GM19025 (cell line): Measurements from ENCODE around the gene ALDH3A1.

ENCODE experiments used
- ATAC-seq: cut with Tn5 transposase; IDR thresholded peaks from one replicate; pipeline ENCODE4 v1.9.1; 2021; ENCODE audit warnings: mild to moderate bottlenecking, low read depth, moderate library complexity; ENCODE audit not compliant: unreplicated experiment

Gene ALDH3A1

DNA sequence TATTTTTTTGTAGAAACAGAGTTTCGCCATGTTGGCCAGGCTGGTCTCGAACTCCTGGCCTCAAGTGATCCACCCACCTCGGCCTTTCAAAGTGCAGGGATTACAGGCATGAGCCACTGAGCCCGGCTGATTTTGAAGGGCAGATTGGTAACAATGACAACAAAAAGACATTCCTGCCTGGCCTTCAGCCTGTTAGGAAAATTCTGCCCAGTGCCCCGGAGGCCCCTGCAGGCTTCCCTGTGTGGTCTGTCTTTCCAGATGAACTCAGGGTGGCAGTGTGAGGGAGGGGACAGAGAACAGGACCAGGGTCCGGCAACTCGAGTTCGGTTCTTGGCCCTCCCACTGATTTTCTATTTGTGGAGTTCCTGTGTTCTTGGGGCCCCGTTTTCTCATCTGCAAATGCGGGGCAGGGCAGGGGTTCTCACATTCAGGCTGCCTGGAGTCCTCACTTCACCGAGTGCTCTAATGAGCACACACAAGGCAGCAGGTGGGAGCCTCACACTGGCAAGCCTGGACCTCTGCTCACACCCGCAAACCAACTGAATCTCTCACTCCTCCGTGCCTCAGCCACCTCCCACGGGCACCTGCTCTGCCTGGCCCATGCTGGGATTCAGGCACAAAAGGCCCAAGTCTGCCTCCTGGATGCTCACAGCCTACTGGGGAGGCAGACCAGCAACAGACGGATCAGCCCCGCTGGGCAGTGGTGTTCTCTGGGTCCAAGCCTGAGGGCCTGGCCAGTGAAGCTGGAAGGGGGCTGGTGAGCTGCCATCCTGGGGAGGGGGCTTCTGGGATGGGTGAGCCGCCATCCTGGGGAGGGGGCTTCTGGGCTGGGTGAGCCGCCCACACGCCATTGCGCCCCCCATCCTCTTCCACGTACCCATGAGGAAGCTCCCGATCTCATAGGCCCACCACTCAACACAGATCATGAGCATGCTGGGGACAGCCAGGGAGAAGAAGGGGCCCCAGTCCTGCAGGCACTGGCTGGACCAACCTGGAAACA, 42.0 kb downstream of the ALDH3A1 start:
- ATAC-seq, result no peak

DNA sequence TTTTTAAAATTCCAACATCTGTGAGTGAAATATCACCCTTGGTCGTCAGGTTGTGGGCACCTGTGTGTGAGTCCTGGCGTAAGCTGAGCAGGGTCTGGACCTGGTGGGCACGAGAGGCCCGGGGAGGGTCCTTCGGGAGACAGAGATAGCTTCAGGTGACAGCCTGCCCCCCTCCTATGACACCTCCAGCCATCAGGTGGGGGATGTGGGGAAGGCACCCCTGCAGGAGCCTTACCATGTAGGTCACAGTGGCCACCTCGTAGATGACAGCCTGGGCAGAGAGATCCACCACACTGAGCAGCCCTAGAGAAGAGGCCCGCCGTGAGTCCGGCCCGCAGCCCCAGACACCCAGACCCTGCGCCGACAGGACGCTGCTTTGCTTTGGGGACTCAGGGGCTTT, 42.9 kb downstream of the ALDH3A1 start:
- ATAC-seq, result no peak

DNA sequence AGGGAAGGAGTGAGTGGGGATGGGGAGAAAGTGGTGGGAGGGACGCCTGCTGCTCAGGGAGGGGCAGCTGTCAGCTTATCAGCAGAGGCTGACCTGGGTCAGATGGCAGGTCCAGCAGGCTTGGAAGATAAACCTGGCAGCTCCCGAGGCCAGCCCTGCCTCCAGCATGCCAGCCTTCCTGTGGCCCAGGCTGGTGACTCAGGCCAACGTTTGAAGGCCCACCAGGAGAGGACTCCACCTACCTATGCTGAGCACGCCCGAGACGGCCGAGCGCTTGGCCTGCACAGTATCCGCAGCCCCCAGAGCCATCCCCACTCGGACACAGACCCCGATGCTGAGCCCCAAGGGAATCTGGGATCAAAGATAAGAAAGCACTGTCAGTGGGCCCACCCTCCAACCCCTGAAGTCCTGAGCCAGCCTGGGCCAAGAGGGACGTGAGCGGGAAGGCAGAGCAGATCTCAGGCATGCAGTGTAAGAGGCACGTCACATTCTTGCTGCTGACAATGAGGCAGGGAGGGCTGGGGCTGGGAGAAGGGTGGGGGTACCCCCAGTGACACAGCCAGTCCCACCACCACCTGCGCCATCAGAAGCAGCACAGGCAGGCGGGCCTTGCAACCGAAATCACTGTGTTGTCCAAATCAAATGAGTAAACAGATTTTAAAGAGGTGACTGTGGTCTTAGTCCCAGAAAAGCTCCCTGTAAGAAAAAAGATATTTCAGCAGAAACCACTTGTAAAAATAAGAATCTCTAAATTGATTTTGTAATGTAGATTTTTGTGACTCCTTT, 44.1 kb downstream of the ALDH3A1 start:
- ATAC-seq, result no peak

DNA sequence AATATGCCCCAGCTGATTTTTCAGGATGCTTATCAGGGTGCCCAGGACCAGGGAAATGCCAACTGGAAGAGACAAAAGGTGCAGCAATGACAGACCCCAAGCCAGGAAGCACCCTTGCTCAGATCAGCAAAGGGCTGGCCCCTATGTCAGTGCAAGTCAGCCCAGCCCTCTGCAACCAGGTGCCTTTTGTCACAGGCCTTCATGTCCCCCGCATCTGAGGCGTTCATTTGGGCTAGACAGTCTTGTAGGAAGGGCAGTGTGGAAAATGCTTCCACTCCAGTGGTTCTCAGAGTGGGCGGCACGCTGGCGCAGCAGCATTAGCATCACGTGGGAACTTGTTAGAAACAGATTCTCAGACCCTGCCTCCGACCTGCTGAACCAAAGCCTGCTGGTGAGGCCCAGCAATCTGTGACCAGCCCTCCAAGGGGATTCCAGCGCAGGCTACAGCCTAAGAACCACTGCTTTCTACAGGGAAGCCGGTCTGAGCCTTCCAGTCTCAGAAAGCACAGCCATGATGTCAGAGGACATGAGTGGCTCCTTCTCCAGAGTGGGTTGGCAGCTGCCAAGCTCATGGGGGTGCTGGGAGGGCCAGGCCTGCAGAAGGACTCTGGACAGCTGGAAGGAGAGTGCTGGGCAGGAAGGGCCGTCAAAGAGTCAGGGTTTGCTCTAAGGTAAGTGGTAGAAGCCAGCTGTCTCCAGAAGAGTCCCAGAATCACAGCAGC, 44.8 kb downstream of the ALDH3A1 start:
- ATAC-seq, result no peak

DNA sequence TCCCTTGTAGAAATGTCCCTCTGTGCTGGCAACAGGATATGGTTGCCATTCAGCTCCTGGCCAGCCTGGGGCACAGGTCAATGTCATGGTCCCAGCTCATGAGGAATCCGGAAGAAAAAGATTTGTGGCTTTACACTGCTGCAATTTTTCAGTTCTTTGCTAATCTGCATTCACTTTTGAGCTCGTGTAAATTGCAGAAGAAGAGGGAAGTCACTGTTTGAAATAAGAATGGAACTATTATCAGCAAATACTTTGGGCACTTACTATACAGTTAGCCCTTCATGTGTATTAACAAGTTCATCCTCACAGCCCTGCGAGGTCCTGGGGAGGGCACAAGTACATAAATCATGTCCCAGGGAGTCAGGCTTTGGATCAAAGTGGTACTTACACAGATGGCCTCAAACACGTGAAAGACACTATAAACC, 45.9 kb downstream of the ALDH3A1 start:
- no peak for ATAC-seq
